Tibial artery (tissue), 4 donors: ENCODE measurements around the gene MDFI.

Experiments
- DNase-seq, 2 donors: peaks; one replicate each; pipeline ENCODE4 v3.0.0-alpha.2; 2019
- H3K27ac ChIP-seq, 2 donors: fragments of 200-600 bp; sonication (generic) in 1 of 2; 1 replicate in 1 of 2; 2 replicates in 1 of 2; pipeline ENCODE4 v1.5.1; 2018 to 2019; ENCODE audit warnings: mild to moderate bottlenecking in 1 of 2
- H3K27me3 ChIP-seq, 2 donors: fragments of 200-600 bp; sonication (generic) in 1 of 2; one replicate each; pipeline versions ENCODE4 v1.5.1 to v1.6.0; 2016 to 2019
- H3K36me3 ChIP-seq, 3 donors: fragments of 200-600 bp; sonication (generic) in 2 of 3; one replicate each; pipeline ENCODE4 v1.5.1; 2016 to 2019; ENCODE audit warnings: mild to moderate bottlenecking in 2 of 3
- H3K4me1 ChIP-seq, 4 donors: fragments of 200-600 bp; sonication (generic) in 2 of 4; 1 replicate in 3 of 4; 2 replicates in 1 of 4; pipeline ENCODE4 v1.5.1; 2016 to 2019
- H3K4me3 ChIP-seq, 2 donors: fragments of 200-600 bp; sonication (generic) in 1 of 2; 1 replicate in 1 of 2; 2 replicates in 1 of 2; pipeline ENCODE4 v1.5.1; 2018 to 2019; ENCODE audit warnings: mild to moderate bottlenecking in 2 of 2
- H3K9me3 ChIP-seq, 3 donors: fragments of 200-600 bp; sonication (generic) in 1 of 3; one replicate each; pipeline ENCODE4 v1.5.1; 2016 to 2019
- intact Hi-C: fragments of 100-400 bp; cut with DNase I; formaldehyde crosslinking; loops from one replicate; pipeline ENCODE4 v1.15.0; 2023; ENCODE audit warnings: low total_unique reads
- TF ChIP-seq, protein P1 (sequence below), 2 experiments: fragments of 200-600 bp in 1 of 2; fragments of 450-650 bp in 1 of 2; IDR thresholded peaks; one replicate each; pipeline ENCODE4 v1.5.1; 2017 to 2019; ENCODE audit warnings: antibody characterized with exemption in 2 of 2, mild to moderate bottlenecking in 1 of 2, moderate library complexity in 1 of 2

MDFI gene

GRCh38 chr6:41599015-41599851, 39.0 kb upstream of the MDFI start:
- TF ChIP-seq, protein P1, sequence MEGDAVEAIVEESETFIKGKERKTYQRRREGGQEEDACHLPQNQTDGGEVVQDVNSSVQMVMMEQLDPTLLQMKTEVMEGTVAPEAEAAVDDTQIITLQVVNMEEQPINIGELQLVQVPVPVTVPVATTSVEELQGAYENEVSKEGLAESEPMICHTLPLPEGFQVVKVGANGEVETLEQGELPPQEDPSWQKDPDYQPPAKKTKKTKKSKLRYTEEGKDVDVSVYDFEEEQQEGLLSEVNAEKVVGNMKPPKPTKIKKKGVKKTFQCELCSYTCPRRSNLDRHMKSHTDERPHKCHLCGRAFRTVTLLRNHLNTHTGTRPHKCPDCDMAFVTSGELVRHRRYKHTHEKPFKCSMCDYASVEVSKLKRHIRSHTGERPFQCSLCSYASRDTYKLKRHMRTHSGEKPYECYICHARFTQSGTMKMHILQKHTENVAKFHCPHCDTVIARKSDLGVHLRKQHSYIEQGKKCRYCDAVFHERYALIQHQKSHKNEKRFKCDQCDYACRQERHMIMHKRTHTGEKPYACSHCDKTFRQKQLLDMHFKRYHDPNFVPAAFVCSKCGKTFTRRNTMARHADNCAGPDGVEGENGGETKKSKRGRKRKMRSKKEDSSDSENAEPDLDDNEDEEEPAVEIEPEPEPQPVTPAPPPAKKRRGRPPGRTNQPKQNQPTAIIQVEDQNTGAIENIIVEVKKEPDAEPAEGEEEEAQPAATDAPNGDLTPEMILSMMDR (IDR thresholded peaks at IDR 0.05), result no peak
- H3K27me3 ChIP-seq, result peaks cover 0 to 2% of the 10 kb centered on the region in 2 donors
- H3K36me3 ChIP-seq, result peaks cover 38 to 67% (median 57%) of the 10 kb centered on the region in 3 donors
- DNase-seq, result peak in 1 of 2 donors; percentile 64
- H3K27ac ChIP-seq, result no peak overlapping the region
- no peak overlapping the region for H3K4me3 ChIP-seq
- no peaks in the 10 kb centered on the region for H3K9me3 ChIP-seq
- H3K4me1 ChIP-seq, result peaks cover 0 to 17% (median 6%) of the 10 kb centered on the region in 4 donors
- intact Hi-C loops, result no loop called here

GRCh38 chr6:41599852-41600445, 38.3 kb upstream of the MDFI start:
- DNase-seq, result peak in 1 of 2 donors; percentile 56
- TF ChIP-seq, protein P1 (IDR thresholded peaks at IDR 0.05), result no peak
- no peak overlapping the region for H3K27ac ChIP-seq
- peaks cover 0 to 3% of the 10 kb centered on the region in 2 donors for H3K27me3 ChIP-seq
- intact Hi-C loops, result loop anchor here (5.0 kb wide), 1 partner anchor 187 kb away; the partner anchor contains the start of gene TOMM6
- H3K4me1 ChIP-seq, result peaks cover 0 to 17% (median 6%) of the 10 kb centered on the region in 4 donors
- H3K4me3 ChIP-seq, result no peak overlapping the region
- no peaks in the 10 kb centered on the region for H3K9me3 ChIP-seq
- H3K36me3 ChIP-seq, result peaks cover 32 to 60% (median 52%) of the 10 kb centered on the region in 3 donors

DNA sequence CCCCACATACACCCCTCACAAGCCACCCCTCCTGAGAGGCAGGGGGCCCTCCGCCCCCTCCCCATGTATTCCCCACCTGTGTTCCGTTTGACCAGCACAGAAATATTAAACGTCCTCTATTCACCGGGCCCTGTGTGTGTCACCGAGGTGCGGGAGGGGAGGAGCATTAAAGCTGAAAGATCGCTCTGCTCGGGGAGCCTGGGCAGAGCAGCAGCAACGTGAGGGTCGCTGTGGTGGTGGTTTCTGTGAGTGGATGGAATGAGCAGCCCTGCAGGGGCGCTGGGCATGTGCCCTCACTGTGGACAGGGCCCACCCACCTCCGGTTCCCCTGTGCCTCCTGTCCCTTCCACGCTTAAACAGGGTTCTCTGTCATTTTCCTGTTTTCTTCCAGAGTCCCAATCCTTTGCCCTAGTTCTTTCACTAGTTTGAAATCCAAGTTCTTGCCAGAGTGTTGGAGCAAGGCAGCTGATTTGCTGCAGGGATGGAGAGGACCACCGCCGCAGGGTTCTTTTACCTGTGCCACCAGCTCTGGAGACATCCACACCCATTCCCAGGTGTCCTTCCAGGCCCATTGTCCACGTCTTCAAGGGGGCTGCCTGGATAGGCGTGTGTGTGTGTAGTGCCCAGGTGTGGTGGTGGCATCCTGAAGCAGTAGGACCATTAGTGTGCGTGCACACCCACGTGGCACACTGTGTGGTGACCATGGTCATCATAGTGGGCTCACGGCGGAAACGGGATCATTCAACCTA, 37.6 kb upstream of the MDFI start:
- no peak overlapping the region for H3K27ac ChIP-seq
- no peak overlapping the region for H3K4me3 ChIP-seq
- peak in 1 of 2 donors; percentile 52 for DNase-seq
- peaks cover 0 to 17% (median 6%) of the 10 kb centered on the region in 4 donors for H3K4me1 ChIP-seq
- no peaks in the 10 kb centered on the region for H3K9me3 ChIP-seq
- intact Hi-C loops, result loop anchor here (5.0 kb wide), 1 partner anchor 187 kb away; the partner anchor contains the start of gene TOMM6
- peaks cover 0 to 3% of the 10 kb centered on the region in 2 donors for H3K27me3 ChIP-seq
- TF ChIP-seq, protein P1 (IDR thresholded peaks at IDR 0.05), result no peak
- peaks cover 27 to 53% (median 45%) of the 10 kb centered on the region in 3 donors for H3K36me3 ChIP-seq

DNA sequence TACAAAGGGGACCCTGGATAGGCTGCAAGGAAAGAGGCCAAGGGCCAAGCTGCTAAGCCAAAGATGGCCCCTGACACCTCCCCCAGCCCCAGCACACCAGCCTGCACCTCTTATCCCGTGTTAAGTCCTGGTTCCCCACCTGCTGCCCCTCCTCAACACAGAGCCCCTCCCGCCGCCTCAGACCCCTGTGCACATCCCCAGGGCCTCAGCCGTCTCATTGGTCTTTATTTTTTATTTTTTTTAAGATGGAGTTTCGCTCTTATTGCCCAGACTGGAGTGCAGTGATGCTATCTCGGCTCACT, 37.1 kb upstream of the MDFI start:
- TF ChIP-seq, protein P1 (IDR thresholded peaks at IDR 0.05), result no peak
- H3K27ac ChIP-seq, result no peak overlapping the region
- H3K4me3 ChIP-seq, result no peak overlapping the region
- no peaks in the 10 kb centered on the region for H3K9me3 ChIP-seq
- intact Hi-C loops, result loop anchor here (5.0 kb wide), 1 partner anchor 186 kb away; the partner anchor contains the start of gene TOMM6
- H3K36me3 ChIP-seq, result peaks cover 22 to 47% (median 40%) of the 10 kb centered on the region in 3 donors
- peaks cover 0 to 17% (median 6%) of the 10 kb centered on the region in 4 donors for H3K4me1 ChIP-seq
- H3K27me3 ChIP-seq, result peaks cover 0 to 3% of the 10 kb centered on the region in 2 donors
- no peak for DNase-seq

- TF ChIP-seq, protein P1 (IDR thresholded peaks at IDR 0.05), result no peak
- Histone ChIP-seq H3K4me3 (no peak overlapping the region), H3K27me3 (peaks cover 0 to 3% of the 10 kb centered on the region in 2 donors), H3K36me3 (peaks cover 10 to 36% (median 28%) of the 10 kb centered on the region in 3 donors), H3K4me1 (peaks cover 0 to 17% (median 6%) of the 10 kb centered on the region in 4 donors), H3K9me3 (no peaks in the 10 kb centered on the region), H3K27ac (no peak overlapping the region)
- intact Hi-C loops, result loop anchor here (2.0 to 5.0 kb wide), 2 partner anchors 80 to 185 kb away; partner anchors contain the start of gene TOMM6
- DNase-seq, result no peak
These were observed 35.9 kb upstream of the MDFI start for GRCh38 chr6:41602422-41602743.
